ENCODE measurements around the gene RABAC1. TPM values are rescaled to one million over a fixed set of nuclear protein-coding genes. Genes with fewer than 3 reads are reported as not detected.

Gene RABAC1
- total RNA-seq, 1 experiment from 2014 or later = 64.4 TPM

DNA sequence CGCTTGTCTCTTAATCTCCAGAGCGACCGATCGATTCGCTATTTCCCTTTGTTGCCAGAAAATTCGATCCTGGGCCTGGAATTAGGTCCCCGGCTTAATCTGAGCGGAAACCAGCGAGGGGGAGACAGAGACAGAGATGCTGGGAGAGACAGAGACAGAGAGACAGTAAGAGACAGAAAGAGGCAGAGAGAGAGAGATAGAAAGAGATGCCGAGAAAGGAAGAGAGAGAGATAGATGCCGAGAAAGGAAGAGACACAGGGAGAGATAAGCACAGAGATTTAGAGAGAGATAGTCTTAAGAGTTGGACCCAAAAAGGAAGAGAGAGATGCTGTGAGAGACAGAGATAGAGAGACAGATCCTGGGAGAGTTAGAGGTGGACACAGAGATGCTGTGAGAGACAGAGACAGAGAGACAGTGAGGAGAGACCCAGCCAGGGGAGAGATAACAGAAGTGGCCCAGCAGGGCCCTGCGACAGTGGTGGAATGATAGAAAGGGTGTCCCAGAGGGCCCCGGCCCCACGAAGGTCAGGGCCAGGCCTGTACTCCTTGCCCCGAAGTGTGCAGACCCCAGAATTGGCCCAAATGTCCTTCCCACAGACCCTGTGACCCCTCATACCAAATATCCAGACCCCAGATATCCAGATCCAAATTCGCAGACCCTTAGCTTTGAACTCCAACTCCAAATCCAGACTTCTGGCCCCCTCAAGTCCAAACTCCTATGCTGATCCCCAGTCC is 32.2 kb downstream of the RABAC1 start:
- H3K4me1 Mint-ChIP-seq (ENCODE audit: low read depth, unreplicated experiment) = peaks cover 20% of the 10 kb centered on the region
- BruUV-seq (replicated peaks) = no TSS peak
- no peaks in the 10 kb centered on the region for H3K36me3 Mint-ChIP-seq (ENCODE audit: insufficient read depth, unreplicated experiment)
- Histone ChIP-seq H3K36me3 (ENCODE audit: control insufficient read depth, insufficient read depth, low read length) (no peaks in the 10 kb centered on the region), H3K9me3 (no peaks in the 10 kb centered on the region), H3K27me3 (replicated peaks; ENCODE audit: control insufficient read depth, insufficient read depth, low read length) (no peaks in the 10 kb centered on the region; the same call in 1 of the 2 replicates), H3K4me3 (ENCODE audit: low read depth, low read length) (no peak overlapping the region), H3K4me1 (peaks cover 24% of the 10 kb centered on the region)
- TF ChIP-seq, protein P1, sequence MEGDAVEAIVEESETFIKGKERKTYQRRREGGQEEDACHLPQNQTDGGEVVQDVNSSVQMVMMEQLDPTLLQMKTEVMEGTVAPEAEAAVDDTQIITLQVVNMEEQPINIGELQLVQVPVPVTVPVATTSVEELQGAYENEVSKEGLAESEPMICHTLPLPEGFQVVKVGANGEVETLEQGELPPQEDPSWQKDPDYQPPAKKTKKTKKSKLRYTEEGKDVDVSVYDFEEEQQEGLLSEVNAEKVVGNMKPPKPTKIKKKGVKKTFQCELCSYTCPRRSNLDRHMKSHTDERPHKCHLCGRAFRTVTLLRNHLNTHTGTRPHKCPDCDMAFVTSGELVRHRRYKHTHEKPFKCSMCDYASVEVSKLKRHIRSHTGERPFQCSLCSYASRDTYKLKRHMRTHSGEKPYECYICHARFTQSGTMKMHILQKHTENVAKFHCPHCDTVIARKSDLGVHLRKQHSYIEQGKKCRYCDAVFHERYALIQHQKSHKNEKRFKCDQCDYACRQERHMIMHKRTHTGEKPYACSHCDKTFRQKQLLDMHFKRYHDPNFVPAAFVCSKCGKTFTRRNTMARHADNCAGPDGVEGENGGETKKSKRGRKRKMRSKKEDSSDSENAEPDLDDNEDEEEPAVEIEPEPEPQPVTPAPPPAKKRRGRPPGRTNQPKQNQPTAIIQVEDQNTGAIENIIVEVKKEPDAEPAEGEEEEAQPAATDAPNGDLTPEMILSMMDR (IDR thresholded peaks at IDR 0.05; ENCODE audit: insufficient read depth in 1 of 2, low read depth in 1 of 2, low read length in 1 of 2, severe bottlenecking in 1 of 2, unreplicated experiment in 1 of 2) = no peak
- no peak overlapping the region for H3K4me3 Mint-ChIP-seq (ENCODE audit: unreplicated experiment)
- ChIA-PET POLR2A (no interaction called here), CTCF (interaction anchor here (0.8 kb wide), 1 partner anchor 16 kb away, joined by 3 read pairs; no protein-coding TSS in a partner anchor)
- H3K27me3 Mint-ChIP-seq (ENCODE audit: insufficient read depth, unreplicated experiment) = peaks cover 9% of the 10 kb centered on the region
- no peaks in the 10 kb centered on the region for H3K9me3 Mint-ChIP-seq (ENCODE audit: unreplicated experiment)
- intact Hi-C loops (cut with micrococcal nuclease; ENCODE audit: unreplicated experiment) = no loop called here
- H3K27ac Mint-ChIP-seq (ENCODE audit: unreplicated experiment) = no peak overlapping the region
- no peak for DNase-seq

DNA sequence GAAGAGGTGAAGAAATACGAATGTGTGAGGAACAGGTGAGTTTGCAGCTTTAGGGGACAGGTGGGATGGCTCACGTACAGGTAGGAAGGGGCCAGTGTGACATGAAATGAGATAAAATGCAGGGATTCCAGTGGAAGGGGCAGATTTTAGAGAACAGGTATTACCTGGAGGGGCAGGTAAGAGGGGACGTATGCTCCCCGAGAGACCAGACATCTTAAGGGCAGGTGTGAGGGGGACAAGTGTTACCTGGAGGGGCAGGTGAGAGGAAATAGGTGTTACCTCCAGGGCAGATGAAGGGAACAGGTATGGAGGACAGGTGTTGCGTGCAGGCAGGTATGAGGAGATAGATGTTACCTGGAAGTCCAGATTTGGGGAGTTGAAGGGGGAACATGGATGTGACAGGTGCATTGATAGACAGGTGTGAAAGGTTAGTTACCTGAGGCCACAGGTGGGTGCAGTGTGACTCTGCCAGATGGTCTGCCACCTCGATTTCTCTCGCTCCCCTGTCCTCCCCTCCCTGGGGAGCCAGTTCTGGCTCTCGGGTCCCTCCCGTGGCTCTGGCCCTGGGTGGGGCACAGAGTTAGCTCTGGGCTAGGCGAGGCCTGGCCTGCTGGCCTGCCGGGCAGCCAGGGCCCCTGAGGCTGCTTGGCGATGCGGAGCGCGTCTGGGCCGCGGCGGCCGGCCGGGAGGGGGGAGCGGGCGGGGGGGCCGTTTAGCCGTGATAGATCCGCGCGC is 32.9 kb downstream of the RABAC1 start:
- H3K36me3 ChIP-seq (ENCODE audit: control insufficient read depth, insufficient read depth, low read length) = no peaks in the 10 kb centered on the region
- Mint-ChIP-seq H3K27ac (ENCODE audit: unreplicated experiment) (no peak overlapping the region), H3K4me1 (ENCODE audit: low read depth, unreplicated experiment) (peaks cover 20% of the 10 kb centered on the region), H3K4me3 (ENCODE audit: unreplicated experiment) (no peak overlapping the region), H3K9me3 (ENCODE audit: unreplicated experiment) (no peaks in the 10 kb centered on the region), H3K27me3 (ENCODE audit: insufficient read depth, unreplicated experiment) (peaks cover 9% of the 10 kb centered on the region), H3K36me3 (ENCODE audit: insufficient read depth, unreplicated experiment) (no peaks in the 10 kb centered on the region)
- POLR2A ChIA-PET = no interaction called here
- no peak overlapping the region for H3K4me3 ChIP-seq (ENCODE audit: low read depth, low read length)
- TF ChIP-seq, protein P1 (IDR thresholded peaks at IDR 0.05; ENCODE audit: insufficient read depth in 1 of 2, low read depth in 1 of 2, low read length in 1 of 2, severe bottlenecking in 1 of 2, unreplicated experiment in 1 of 2) = no peak
- no peaks in the 10 kb centered on the region for H3K9me3 ChIP-seq
- no peaks in the 10 kb centered on the region; the same call in 1 of the 2 replicates for H3K27me3 ChIP-seq (replicated peaks; ENCODE audit: control insufficient read depth, insufficient read depth, low read length)
- peaks cover 24% of the 10 kb centered on the region for H3K4me1 ChIP-seq
- intact Hi-C loops (cut with micrococcal nuclease; ENCODE audit: unreplicated experiment) = no loop called here
- no peak for DNase-seq
- CTCF ChIA-PET = no interaction called here
- no TSS peak for BruUV-seq (replicated peaks)

DNA sequence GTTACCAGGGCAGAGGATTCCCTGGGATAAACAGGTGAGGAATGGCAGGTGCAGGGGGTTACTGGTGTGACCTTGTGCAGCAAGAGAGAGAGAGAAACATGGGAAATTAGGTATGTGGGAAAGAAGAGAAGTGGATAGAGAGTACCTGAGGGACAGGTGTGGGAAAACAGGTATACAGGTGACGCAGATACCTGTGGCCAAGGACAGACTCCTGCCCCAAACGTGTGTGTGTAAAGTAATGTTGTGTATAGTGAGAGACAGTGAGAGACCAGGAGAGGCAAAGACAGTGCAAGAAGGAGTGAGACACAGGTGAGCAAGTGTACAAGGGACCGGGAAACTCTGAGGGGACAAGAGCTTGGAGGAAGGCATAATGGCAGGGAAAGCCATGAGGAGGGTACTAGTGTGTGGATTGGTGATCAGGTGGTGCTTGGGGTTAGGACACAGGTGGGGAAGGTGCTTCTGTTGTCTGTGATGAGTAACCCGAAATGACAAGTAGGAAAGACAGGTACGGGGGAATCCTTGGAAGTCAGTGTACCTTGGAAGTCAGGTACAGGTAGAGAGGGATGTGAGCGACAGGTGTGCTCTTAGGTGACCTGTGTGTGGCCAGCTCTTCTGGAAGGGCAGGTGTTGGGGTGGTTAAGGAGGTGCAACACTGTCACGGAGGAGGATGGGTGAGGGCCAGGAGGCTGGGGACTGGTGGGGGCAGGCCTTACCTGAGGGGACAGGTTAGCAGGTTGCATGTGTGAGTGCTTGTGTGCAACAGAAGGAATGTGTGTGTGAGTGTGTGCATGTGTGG is 33.7 kb downstream of the RABAC1 start:
- TF ChIP-seq, protein P1 (IDR thresholded peaks at IDR 0.05; ENCODE audit: insufficient read depth in 1 of 2, low read depth in 1 of 2, low read length in 1 of 2, severe bottlenecking in 1 of 2, unreplicated experiment in 1 of 2) = no peak
- H3K36me3 Mint-ChIP-seq (ENCODE audit: insufficient read depth, unreplicated experiment) = no peaks in the 10 kb centered on the region
- BruUV-seq (replicated peaks) = no TSS peak
- no peaks in the 10 kb centered on the region for H3K36me3 ChIP-seq (ENCODE audit: control insufficient read depth, insufficient read depth, low read length)
- H3K4me3 ChIP-seq (ENCODE audit: low read depth, low read length) = no peak overlapping the region
- no peaks in the 10 kb centered on the region; the same call in 1 of the 2 replicates for H3K27me3 ChIP-seq (replicated peaks; ENCODE audit: control insufficient read depth, insufficient read depth, low read length)
- H3K4me3 Mint-ChIP-seq (ENCODE audit: unreplicated experiment) = no peak overlapping the region
- peaks cover 9% of the 10 kb centered on the region for H3K27me3 Mint-ChIP-seq (ENCODE audit: insufficient read depth, unreplicated experiment)
- no peaks in the 10 kb centered on the region for H3K9me3 ChIP-seq
- H3K4me1 ChIP-seq = peaks cover 16% of the 10 kb centered on the region
- H3K27ac Mint-ChIP-seq (ENCODE audit: unreplicated experiment) = no peak overlapping the region
- no peak for DNase-seq
- peaks cover 20% of the 10 kb centered on the region for H3K4me1 Mint-ChIP-seq (ENCODE audit: low read depth, unreplicated experiment)
- no peaks in the 10 kb centered on the region for H3K9me3 Mint-ChIP-seq (ENCODE audit: unreplicated experiment)
- POLR2A ChIA-PET = no interaction called here
- intact Hi-C loops (cut with micrococcal nuclease; ENCODE audit: unreplicated experiment) = no loop called here
- CTCF ChIA-PET = no interaction called here

Data from Caco-2 (cell line).